Kidney (tissue), 14 donors: ENCODE data around the gene PXDN. TPM values are rescaled to one million over a fixed set of nuclear protein-coding genes. Genes with fewer than 3 reads are reported as not detected.

ENCODE experiments used
- DNase-seq, 5 donors: peaks; one replicate each; pipeline ENCODE4 v3.0.0-alpha.2; 2013 to 2020
- FAIRE-seq: peaks from 2 replicates; lab custom pipeline; 2012; peaks lifted over from hg19 to GRCh38; lab: Jason Lieb, UNC
- H3K27ac ChIP-seq, 2 donors: one replicate each; pipeline ENCODE4 v1.7.0; 2013; ENCODE audit warnings: low read depth in 2 of 2, low read length in 2 of 2, inconsistent platforms in 1 of 2
- H3K27me3 ChIP-seq: one replicate; pipeline ENCODE4 v1.7.1; 2013; ENCODE audit warnings: low read length, inconsistent platforms; ENCODE audit not compliant: control insufficient read depth, insufficient read depth
- H3K36me3 ChIP-seq, 3 donors: one replicate each; pipeline versions ENCODE4 v1.7.0 to v1.7.1; 2013; ENCODE audit warnings: low read length in 3 of 3, control low read depth in 1 of 3, inconsistent platforms in 1 of 3; ENCODE audit not compliant: insufficient read depth in 3 of 3, control insufficient read depth in 2 of 3
- H3K4me1 ChIP-seq, 3 donors: one replicate each; pipeline versions ENCODE4 v1.7.0 to v1.7.1; 2013; ENCODE audit warnings: low read length in 3 of 3, inconsistent platforms in 1 of 3, low read depth in 1 of 3; ENCODE audit not compliant: control insufficient read depth in 2 of 3, insufficient read depth in 2 of 3
- H3K4me3 ChIP-seq, 3 donors: one replicate each; pipeline versions ENCODE4 v1.7.0 to v1.8.1; 2013; ENCODE audit warnings: low read length in 3 of 3, control low read depth in 1 of 3, inconsistent platforms in 1 of 3
- H3K9ac ChIP-seq, 3 donors: one replicate each; pipeline versions ENCODE4 v1.7.0 to v1.7.1; 2013; ENCODE audit warnings: low read length in 3 of 3, control low read depth in 1 of 3, inconsistent platforms in 1 of 3
- H3K9me3 ChIP-seq, 3 donors: one replicate each; pipeline versions ENCODE4 v1.7.0 to v1.7.1; 2013; ENCODE audit warnings: low read length in 3 of 3, control low read depth in 1 of 3, inconsistent platforms in 1 of 3; ENCODE audit not compliant: control insufficient read depth in 2 of 3, insufficient read depth in 1 of 3
- CTCF ChIP-seq: IDR thresholded peaks from 3 replicates; pipeline ENCODE4 v1.5.1; 2012; ENCODE audit warnings: mild to moderate bottlenecking, moderate library complexity, borderline replicate concordance; ENCODE audit not compliant: insufficient read depth; ENCODE audit errors: extremely low read depth
- intact Hi-C: fragments of 100-400 bp; cut with DNase I; formaldehyde crosslinking; loops from one replicate; pipeline ENCODE4 v1.11.1; 2022
- polyA plus RNA-seq: library from polyadenylated mRNA; stranded (reverse); fragments of 350-450 nt; fragmentation: Illumina TruSeq; extraction: RNeasy Lipid Tissue Mini Kit (QIAGEN cat#74804); gene quantifications from one replicate; pipeline ENCODE4 v1.2.3, GENCODE V29; 2014; ENCODE audit warnings: low read depth, low replicate concordance; ENCODE audit not compliant: insufficient read depth
- total RNA-seq: library from RNA; stranded (reverse); fragmentation: NEBNext Ultra II Directional; extraction: Animal tissue kit (Norgen Biotek cat#: 25700); gene quantifications from one replicate; pipeline ENCODE4 v1.2.1, GENCODE V29; 2021
- donor health status: control.
- donor health status: control.
- donor health status: control.
- donor health status: control.
- donor health status: control.
- donor health status: DM: yes; HTN: yes; CAD: no.
- donor health status: Normal renal cell carcinoma (clear cell type).

Gene PXDN
- total and polyA plus RNA-seq, 2 donors from 2014 or later: 4.7 to 42.3 TPM

- intact Hi-C loops: no loop called here
- H3K9me3 ChIP-seq: no peaks in the 10 kb centered on the region
- DNase-seq (no peak), FAIRE-seq (no peak)
- no peak for TF ChIP-seq CTCF
- H3K9ac ChIP-seq: no peak overlapping the region
- no peak overlapping the region for H3K4me3 ChIP-seq
- H3K27ac ChIP-seq: no peak overlapping the region
- no peaks in the 10 kb centered on the region for H3K36me3 ChIP-seq
- peaks cover 0 to 2% (median 0%) of the 10 kb centered on the region in 3 donors for H3K4me1 ChIP-seq
- H3K27me3 ChIP-seq: no peaks in the 10 kb centered on the region
Measured at GRCh38 chr2:1774929-1775328, 30.6 kb upstream of the PXDN start.

- H3K4me1 ChIP-seq: peaks cover 0 to 2% (median 0%) of the 10 kb centered on the region in 3 donors
- FAIRE-seq (no peak), DNase-seq (peak in 1 of 5 donors; percentile 15)
- no peak overlapping the region for H3K4me3 ChIP-seq
- intact Hi-C loops: no loop called here
- no peak overlapping the region for H3K27ac ChIP-seq
- H3K9ac ChIP-seq: no peak overlapping the region
- no peak for TF ChIP-seq CTCF
- H3K9me3 ChIP-seq: no peaks in the 10 kb centered on the region
- no peaks in the 10 kb centered on the region for H3K36me3 ChIP-seq
- no peaks in the 10 kb centered on the region for H3K27me3 ChIP-seq
Measured at GRCh38 chr2:1773883-1774282, 29.6 kb upstream of the PXDN start.

- Histone ChIP-seq H3K27ac (no peak overlapping the region), H3K4me1 (peaks cover 0 to 2% (median 0%) of the 10 kb centered on the region in 3 donors), H3K4me3 (no peak overlapping the region), H3K27me3 (no peaks in the 10 kb centered on the region), H3K36me3 (no peaks in the 10 kb centered on the region), H3K9ac (no peak overlapping the region), H3K9me3 (no peaks in the 10 kb centered on the region)
- intact Hi-C loops: no loop called here
- FAIRE-seq (no peak), DNase-seq (no peak)
- no peak for TF ChIP-seq CTCF
Measured at GRCh38 chr2:1772471-1773267, 28.4 kb upstream of the PXDN start.
